Activated naive CD4-positive, alpha-beta T cell (primary cell): ENCODE measurements around the gene KDM1B.

Experiments
- DNase-seq, 4 experiments: peaks; one replicate each; lab custom pipeline; 2025; lab: John Stamatoyannopoulos, UW

The KDM1B gene

GRCh38 chr6:18262702-18263417 is 107.6 kb downstream of the KDM1B start:
- no peak for DNase-seq

- peak in 1 of 4 experiments; percentile 15 for DNase-seq
These were observed 108.4 kb downstream of the KDM1B start for GRCh38 chr6:18263418-18264218.

- peak; percentile 52 to 71 (median 64) for DNase-seq
These were observed 109.1 kb downstream of the KDM1B start, which contains the start of gene DEK for GRCh38 chr6:18264219-18264922. TSS of gene DEK (minus strand) at chr6:18264530. CDS start at chr6:18263987, 543 bp downstream.

- DNase-seq: no peak
These were observed 109.7 kb downstream of the KDM1B start for GRCh38 chr6:18264923-18265377.

GRCh38 chr6:18265787-18266522 is 110.7 kb downstream of the KDM1B start:
- DNase-seq: no peak

- no peak for DNase-seq
These were observed 111.3 kb downstream of the KDM1B start for GRCh38 chr6:18266523-18266912.

- no peak for DNase-seq
These were observed 112.8 kb downstream of the KDM1B start for GRCh38 chr6:18268066-18268465.

- DNase-seq: no peak
These were observed 114.0 kb downstream of the KDM1B start for GRCh38 chr6:18269253-18269652.

- no peak for DNase-seq
These were observed 114.5 kb downstream of the KDM1B start for GRCh38 chr6:18269717-18270116.

GRCh38 chr6:18270216-18270615 is 115.0 kb downstream of the KDM1B start:
- DNase-seq: no peak
